Right kidney (tissue), 1 donor: ENCODE results near the gene SSBP4.

Source experiments
- DNase-seq: peaks from one replicate; pipeline ENCODE4 v3.0.0-alpha.2; 2016

SSBP4 gene

DNA sequence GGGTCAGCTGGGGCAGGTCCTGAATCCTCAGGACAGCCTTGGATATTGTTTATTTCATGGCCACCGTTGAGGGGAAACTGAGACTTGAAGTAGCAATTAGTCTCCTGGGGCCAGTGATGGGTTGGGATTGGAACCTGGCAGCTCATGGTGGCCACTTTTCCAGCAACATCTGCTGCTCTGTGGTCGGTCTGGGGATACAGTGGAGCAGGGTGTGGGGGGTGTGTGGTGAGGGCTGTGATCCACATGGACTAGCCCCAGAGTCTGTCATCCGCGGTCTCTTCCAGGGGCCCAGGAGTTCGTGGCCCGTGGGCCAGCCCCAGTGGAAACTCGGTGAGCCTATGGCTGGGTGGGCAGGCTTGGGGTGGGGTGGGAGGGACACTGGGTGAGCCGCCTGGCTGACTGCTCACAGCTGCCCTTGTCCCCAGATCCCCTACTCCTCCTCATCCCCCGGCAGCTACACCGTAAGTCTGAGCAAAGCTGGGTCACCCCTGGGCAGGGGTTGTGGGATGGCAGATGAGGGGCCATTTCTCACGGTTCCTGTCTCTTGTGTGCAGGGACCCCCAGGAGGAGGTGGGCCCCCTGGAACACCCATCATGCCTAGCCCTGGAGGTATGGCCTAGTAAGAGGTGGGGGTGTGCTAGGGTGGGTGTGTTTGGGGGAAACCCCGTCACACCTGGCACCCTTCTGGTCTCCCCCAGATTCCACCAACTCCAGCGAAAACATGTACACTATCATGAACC, 13.2 kb downstream of the SSBP4 start:
- DNase-seq, result no peak

DNA sequence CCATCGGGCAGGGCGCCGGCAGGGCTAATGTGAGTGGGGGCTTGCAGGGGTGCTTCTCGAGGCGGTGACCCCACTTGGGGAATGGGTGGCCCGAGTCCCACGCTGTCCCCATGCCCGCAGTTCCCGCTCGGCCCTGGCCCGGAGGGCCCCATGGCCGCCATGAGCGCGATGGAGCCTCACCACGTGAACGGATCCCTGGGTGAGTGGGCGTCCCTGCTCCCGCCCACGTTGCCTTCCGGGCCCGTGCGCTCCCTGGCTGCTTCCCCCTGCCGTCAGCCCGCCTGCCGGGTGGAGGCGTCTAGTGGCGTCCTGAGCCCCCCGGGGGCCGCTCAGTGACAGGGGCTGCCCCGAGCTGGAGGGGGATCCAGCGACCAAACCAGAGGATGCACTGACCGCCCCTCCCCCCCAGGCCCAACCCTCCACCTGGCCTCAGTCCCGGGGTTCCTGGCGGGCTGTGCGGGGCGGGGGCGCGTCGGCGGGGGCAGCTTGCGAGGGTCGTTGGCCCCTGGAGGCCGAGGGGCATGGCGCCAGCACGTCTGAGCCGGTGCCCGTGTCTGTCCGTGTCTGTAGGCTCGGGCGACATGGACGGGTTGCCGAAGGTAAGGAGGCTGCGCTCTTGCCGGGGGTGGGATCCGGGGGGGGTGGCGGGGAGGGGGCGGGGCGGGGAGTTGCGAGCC, 14.0 kb downstream of the SSBP4 start:
- peak; percentile 81 for DNase-seq

DNA sequence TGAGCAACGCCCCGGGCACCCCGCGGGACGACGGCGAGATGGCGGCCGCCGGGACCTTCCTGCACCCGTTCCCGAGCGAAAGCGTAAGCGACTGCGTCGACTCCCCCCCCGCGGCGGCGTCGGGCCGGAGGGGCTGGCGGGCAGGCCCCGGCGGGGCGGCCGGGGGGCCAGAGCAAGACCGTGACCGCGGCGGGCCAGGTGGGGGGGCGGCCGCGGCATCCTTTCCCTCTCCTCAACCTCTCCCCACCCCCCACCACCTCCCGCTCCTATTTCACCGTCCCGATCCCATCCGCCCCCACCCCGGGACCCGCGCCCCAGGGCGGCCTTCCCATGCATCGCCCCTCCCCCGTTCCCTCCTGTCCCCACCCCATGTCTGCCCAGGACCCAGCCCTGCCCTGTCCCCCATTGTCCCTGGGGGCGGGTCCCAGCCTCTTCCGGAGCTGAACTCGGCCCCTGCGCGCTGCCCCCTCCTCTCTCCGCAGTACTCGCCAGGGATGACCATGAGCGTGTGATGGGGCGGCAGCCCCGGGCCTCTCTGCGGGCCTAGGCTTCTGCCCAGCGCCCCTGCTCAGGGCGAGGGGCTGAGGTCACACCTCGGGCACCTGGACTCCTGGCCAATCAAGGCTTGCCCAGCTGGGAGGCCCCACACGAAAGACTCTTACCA, 14.7 kb downstream of the SSBP4 start:
- DNase-seq, result peak; percentile 56

DNA sequence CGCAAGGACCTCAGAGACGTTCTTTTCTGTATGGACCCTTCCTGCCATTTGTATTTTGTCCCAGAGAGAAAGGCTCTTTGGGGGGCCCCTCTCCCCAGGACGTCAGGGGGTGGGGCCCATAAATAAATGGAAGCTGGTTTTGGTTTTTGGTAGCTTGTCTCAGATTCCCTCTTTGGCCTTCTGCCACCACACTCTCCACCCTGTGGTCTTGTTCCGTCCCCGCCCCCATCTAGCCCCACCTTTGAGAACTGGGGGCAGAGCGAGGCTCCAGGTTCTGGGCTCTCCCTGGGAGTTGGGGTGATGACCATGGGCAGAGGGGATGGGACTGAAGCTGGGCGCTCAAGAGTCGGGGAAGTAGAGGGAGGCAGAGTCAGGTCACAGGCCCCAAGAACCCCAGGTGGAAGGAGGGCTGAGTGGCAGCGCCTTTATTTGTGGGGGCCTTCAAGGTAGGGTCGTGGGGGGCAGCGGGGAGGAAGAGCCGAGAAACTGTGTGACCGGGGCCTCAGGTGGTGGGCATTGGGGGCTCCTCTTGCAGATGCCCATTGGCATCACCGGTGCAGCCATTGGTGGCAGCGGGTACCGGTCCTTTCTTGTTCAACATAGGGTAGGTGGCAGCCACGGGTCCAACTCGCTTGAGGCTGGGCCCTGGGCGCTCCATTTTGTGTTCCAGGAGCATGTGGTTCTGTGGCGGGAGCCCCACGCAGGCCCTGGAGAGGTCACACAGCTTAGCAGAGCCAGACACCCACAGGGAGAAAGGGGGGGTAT, 15.4 kb downstream of the SSBP4 start:
- peak; percentile 12 for DNase-seq

DNA sequence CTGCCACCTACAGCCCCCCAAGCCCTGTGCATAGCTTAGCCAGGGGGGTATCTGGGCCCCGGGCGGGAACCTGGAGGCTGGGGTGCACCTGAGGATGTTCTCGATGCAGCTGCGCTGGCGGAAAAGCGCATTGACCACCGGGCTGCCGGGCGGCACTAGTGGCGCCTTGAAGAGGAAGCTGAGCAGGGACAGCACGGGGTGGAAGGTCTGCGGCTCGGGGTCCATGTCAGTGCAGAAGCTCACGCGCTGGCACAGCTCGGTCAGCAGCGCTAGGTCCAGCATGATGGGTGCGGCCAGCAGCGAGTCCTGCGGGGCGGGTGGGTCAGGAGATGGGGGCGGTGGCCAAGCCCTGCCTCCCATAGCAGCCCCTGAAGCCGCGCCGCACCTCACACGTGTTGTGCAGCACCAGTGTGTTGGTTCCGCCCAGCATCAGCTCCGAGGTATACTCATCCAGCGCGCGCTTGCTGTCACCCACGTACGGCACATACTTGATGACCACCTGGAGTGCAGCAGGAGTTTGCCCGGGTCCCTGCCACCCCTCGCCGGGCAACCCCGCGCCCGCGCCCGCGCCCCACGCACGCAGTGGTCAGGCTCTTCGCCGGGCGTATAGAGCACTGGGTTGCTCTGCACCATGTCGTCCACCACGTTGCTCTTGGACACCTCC, 16.1 kb downstream of the SSBP4 start:
- DNase-seq, result peak; percentile 26

DNA sequence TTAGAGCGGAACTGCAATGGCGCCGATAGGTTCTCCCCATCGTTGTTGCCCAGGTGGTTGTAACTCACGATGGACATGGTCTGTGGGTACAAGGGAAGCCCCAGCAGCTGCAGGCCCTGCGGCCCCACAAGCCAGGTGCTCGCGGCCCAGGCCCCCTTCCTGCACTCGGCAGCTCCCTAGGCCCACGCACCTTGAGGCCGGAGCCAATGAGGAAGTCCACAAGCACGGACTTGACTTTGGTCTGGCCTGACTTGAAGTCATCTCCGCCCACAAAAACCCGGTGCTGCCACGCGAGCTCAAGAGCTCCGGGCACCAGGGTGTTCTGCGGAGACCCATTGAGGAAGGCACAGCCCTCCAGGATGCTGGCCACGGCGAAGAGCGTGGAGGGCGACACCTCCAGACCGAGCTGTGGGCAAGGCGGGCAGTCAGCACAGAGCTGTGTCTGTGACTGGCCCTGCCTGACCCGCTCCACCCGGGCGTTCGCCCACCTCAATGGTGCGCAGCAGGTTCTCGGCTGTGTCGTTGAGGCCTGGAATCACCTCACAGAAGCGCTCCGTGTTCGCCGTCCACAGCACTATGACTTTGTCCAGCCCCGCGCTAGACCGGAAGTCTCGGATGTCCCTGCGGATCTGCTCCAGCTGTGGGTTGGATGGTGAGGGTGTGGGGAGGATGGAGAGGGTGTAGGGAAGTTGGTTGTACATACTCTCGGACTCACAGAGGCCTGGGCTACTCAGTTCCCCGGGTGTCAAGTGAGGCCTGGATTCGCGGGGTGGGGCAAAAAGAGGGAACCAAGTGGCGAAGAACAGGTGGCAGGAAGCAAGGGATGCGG, 16.9 kb downstream of the SSBP4 start:
- DNase-seq, result no peak

DNA sequence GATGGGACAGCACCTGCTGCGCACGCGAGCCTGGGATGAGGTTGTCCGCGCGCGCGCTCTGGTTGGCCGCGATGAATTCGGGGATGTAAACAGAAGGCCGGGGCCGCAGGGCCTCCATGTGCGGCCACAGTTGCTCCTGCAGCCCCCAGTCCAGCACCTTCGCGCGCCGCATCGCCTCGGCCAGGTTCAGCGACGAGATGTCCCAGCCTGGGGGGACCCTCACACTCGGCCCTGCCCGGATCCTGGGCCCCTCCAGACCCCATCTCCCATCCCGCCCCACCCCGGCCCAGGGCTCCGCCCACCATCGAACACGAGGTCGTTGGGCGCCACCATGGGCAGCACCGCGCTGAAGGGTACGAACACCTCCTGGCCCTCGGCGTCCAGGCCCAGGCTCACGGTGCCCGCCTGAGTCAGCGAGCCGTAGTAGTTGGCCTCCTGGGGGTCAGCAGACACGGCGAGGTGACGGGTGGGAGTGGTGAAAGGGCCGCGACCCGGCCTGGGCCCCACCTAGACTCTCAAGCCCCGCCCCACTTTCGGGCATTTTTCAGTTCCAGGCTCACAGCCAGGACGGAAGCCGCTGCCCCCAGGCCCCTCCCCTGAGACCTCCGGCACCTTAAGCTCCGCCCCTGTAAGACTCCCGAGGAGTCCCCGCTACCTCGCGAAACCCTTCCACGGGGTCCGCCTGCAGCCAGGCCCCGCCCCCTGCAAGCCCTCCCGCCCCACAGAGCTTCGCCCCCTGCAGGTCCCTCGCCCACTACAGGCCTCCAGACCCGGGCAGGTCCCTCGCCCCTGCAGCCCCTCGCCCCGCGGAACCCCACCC, 17.7 kb downstream of the SSBP4 start:
- peak; percentile 84 for DNase-seq

DNA sequence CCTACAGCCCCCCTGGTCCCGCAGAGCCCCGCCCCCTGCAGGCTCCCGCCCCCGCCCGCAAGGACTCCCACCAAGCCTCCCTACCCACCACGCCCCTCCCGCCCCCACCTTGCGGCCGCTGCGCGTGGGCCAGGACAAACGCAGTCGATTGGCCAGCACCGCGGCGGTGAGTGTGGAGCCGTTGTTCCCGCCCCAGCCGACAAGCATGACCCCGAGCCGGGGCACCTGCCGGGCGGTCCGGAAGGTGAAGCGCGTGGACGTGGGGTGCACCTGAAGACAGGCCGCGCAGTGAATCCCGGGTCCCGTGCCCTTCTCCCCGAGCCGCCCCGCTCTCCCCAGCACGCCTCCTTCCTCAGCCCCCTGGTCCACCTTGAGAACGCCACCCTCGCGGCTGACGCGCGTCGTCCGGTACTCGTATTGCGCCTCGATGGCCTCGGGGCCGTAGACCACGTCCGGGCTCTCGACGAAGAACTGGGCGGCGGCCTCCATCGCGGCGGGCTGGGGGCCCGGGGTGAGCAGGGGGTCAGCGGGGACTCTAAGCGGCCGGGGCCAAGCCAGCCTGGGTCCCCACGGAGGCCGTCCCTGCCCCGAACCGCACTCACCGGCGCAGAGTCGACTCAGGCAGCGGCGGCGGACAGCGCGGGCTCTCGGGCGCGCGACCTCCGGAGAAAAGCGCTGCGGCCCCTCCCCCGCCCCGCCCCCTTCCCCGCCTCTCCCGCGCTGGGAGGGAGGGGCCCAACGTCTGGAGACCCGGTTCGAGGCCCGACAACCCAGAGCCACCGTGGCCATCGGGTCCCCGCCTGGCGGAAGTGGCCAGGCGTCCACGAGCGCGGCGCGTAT, 18.5 kb downstream of the SSBP4 start, which contains the start of gene ISYNA1:
Gene ISYNA1 (minus strand): TSS at position 643 of the 840 bp plus-strand sequence. CDS start 154 bp downstream, at position 489.
- peak; percentile 82 for DNase-seq

DNA sequence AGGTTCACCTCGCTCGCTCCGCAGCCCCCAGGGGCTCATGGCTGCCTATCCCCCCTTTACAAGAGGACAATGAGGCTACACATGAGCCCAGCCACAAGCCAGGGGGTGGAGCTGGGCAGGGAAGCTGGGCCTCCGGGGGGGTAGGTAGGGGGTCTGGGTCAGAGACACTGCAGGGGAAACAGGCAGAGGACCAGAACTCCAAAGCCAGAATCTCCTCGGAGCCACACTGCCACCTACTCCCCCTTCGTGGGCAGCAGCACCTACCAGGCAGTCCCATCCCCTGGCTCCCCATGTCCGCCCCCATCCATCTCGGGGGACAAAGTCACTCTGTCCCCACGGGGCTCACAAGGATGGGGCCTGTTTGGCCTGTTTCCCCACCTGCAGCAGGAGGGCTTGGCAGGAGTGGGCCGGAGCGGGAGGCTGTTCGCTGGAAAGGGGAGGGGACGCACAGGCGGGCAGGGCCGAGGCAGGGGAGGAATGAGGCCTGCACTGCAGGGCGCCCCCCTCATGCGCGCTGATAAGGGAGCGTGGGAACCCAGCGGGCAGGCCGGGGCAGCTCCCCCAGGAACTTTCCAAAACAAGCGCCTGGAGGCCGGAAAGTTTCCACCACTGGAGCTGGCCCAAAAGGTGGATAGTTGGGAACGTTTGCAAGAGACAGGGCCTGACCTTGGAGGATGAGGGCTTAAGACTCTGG, 19.3 kb downstream of the SSBP4 start:
- DNase-seq, result peak; percentile 76

DNA sequence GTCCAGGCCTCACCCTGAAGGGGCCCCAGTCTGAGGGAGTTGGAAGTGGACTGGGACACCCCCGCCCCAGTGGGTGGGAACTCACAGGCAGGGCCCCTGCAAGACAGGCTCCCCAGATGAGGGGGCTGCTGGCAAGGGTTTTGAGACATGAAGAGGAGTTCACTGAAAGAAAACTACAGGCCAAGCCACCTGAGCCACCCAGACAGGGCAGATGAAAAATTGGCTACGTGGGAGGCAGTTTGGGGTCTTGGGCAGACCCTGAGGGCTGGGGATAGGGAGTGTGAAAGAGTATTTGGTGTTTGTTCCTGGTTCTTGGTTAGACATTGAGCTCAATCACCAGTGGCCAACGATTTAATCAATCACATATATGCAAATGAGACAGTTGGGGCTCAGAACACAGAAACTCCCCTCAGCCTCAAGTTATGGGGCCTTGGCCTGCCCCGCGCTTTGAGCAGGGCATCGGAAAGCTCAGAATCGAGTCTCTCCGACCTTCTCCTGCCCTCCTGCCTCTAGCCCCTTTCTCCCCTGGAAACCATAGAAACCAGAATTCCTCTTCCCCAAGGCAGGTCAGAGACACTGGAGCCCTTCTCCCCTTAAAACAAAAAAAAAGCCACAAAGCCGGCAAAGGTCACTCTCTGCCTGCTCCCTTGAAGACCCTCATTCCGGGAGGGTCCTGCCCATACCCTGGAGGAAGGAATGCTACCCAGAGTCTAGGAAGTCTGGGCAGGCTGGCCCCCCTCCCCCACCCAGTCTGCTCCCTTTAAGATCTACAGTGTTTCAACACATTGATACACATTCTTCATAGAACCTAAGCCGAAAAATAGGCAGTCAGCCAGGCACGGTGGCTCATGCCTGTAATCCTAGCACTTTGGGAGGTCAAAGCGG, 20.1 kb downstream of the SSBP4 start:
- DNase-seq, result peak; percentile 38

DNA sequence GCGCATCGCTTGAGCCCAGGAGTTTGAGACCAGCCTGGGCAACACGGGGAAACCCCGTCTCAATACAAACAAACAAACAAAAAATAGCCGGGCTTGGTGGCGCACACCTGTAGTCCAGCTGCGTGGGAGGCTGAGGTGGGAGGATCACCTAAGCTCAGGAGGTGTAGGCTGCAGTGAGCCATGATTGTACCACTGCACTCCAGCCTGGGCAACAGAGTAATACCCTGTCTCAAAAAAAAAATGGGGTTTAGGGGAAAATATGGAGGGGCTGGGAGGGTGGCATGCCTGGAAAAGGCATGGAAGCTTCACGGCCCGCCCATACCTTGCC, 20.7 kb downstream of the SSBP4 start:
- DNase-seq, result no peak

DNA sequence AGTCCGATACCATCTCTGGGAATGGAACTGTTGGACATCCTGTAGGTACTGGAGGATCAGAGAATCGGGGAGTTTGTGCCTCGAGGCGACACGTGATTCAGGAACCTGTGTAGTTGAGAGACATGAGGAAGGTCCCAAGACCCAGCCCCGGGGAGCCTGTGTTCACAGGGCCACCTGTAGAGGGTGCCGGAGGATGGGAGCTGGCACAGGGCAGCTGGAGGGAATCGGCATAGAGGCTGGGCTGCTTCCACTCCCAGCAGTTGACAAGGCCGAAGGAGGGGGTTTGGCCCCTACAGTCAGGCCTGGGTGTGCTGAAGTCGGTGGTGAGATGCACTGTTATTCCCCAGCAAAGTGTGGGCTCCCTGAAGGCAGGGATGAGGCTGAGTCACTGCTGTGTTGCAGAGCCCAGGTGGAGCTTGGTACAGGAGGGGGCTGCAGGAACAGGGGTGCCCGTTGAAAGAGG, 21.2 kb downstream of the SSBP4 start:
- DNase-seq, result peak; percentile 12

DNA sequence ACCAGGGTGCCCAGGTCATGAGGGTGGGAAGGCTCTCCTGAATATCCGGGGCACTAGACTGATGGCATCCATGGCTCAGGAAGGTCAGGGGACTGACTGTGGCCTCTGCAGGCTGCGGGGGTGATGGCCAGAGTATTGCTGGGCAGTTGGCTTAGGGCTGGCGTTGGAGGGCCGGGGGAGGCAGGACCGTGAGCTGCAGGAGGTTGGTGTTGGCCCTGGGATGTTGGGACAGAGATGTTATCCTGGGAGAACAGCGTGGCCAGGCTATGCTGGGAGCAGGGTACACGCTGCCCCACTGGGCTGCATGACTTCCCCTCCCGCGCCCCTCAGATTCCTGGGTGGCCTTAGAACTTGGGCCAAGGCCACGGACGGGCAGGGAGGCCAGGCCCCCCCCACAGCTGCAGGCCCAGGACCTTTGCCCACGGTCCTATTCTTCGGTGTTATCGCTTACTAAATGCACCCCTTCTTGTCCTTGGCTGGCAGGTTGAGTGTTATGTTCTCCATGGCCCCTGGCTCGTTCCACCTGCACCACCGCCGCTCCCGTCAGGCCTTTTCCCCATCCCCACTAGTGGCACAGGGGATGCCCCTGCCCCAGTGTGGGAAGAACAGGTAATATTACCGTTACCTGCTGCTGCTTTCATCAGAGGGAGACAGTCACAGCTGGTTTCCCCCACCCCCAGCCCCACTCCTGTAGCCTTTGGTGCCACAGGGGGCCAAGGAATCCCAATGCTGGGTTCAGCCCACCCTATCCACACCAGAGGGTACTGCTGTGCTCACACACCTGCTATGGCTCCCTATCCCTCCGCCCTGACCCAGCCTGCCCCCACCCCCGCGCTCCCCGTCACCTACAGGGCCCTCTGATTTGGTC, 22.0 kb downstream of the SSBP4 start:
- no peak for DNase-seq

DNA sequence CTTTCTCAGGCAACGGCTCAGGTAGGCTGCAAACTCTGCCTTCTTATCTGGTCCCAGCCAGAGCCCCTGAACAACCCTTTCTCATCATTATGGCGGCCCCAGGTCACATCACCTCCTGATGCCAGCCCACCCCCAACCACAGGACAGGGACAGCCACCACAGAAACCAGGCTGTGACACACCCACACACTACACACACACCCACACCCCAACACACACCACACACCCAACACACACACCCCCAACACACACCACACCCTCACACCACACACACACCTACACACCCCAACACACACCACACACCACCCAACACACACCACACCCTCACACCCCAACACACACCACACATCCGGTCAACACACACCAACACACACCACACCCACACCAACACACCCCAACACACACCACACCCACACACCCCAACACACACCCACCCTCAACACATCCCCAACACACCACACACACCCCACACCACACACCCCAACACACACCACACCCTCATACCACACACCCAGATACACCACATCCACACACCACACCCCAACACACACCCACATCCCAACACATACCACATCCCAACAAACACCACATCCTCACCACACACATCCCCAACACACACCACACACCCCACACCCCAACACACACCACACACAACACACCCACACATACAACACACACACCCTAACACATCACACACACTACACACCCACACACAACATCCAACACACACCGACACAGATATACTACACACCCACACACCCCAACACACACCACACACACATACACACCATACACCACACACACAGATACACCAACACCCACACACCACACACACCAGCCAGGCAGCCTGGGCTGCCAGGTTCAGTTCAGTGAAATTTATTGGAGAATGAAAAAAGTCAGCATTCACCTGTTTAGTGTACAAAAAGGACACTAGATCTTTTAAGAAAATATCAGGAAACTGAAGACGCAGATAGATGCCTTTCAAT, 22.9 kb downstream of the SSBP4 start:
- no peak for DNase-seq

DNA sequence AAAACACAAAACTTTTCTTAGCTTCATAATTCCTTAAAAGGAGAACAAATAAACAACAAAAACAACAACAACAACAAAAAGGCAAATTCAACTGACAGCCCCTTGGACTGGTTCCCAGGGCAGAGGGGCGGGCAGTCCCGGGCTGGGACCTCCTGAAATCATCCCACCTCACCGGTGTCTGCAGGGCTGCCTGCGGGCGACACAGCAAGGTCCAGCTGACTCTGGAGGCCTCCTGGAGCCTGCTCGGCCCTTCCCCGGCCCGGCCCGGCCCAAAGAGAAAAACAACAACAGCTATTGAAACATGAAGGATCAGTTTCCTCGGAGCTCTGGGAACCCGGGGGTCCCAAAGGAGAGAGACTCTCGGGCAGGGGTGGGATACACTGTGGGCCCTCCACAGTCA, 23.7 kb downstream of the SSBP4 start:
- DNase-seq, result no peak
